ENCODE results near the gene AMBRA1.

The AMBRA1 gene

DNA sequence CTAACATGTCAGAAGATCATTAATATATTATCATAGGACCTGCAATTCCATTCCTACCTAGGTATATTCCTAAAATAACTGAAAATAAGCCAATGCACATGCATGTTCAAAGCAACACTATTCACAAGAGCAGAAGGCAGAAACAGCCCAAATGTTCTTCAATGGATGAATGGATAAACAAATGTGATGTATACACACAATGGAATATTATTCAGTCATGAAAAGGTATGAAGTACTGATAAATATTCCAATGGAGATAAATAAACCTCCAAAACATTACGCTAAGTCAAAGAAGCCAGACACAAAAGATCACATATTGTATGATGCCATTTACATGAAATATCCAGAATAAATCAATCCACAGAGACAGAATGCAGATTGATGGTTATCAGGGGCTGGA is 16.8 kb downstream of the AMBRA1 start:
- TF ChIP-seq, protein P1, sequence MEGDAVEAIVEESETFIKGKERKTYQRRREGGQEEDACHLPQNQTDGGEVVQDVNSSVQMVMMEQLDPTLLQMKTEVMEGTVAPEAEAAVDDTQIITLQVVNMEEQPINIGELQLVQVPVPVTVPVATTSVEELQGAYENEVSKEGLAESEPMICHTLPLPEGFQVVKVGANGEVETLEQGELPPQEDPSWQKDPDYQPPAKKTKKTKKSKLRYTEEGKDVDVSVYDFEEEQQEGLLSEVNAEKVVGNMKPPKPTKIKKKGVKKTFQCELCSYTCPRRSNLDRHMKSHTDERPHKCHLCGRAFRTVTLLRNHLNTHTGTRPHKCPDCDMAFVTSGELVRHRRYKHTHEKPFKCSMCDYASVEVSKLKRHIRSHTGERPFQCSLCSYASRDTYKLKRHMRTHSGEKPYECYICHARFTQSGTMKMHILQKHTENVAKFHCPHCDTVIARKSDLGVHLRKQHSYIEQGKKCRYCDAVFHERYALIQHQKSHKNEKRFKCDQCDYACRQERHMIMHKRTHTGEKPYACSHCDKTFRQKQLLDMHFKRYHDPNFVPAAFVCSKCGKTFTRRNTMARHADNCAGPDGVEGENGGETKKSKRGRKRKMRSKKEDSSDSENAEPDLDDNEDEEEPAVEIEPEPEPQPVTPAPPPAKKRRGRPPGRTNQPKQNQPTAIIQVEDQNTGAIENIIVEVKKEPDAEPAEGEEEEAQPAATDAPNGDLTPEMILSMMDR (IDR thresholded peaks at IDR 0.05; ENCODE audit: low read length, missing control alignments): no peak

DNA sequence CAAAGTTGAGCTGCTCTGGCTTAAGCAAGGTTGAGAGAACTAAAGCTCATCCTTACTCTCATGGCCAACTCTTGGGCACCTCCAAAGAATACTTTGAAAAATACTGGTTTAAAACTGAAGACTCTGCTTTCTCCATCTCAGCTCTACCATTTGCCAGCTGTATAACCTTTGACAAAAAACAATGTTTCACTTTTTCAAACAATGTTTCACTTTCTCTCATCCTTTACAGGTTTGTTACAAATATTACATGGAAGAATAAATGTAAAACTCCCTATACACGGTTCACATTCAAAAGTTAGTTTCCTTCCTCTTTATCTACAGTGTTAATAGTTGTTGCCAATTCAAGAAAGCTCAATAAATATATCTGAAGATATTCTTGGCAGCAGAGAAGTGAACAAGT is 19.2 kb downstream of the AMBRA1 start:
- TF ChIP-seq, protein P1 (IDR thresholded peaks at IDR 0.05; ENCODE audit: low read length, missing control alignments): no peak
- DNase-seq (ENCODE audit: low read depth): no peak

More for the DNA sequence above, 16.8 kb downstream of the AMBRA1 start:
- no peak overlapping the region for H3K4me3 ChIP-seq (replicated peaks; ENCODE audit: low read depth, low read length)
- no peak for DNase-seq (ENCODE audit: low read depth)

DNA sequence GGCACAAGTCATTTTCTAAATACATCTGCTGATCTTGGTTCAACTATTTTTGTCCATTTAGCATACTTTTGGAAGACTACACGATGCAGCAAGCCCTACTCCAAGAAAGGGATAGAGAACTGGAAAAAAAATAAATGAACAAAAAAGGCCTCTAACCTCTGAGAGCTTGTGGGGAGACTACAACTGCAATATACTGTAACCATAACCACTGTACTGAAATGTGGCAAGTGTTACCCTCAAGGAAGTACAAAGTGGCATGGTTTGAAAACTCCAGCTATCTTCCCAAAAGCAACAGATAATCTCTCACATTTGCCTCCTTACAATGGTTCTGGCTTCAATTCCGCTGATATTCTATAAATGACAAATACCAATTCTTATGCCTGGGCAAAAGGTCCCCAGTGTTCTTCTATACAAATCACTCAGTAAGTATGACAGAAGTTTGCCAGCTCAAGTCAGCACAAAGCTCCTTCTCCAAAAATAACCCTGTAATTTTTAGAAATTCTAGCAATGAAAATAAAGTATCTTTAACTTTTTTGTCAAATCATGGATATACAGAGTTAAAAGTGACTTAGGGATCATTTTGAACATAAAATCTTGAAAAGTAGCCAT is 22.9 kb downstream of the AMBRA1 start:
- TF ChIP-seq, protein P1 (IDR thresholded peaks at IDR 0.05; ENCODE audit: low read length, missing control alignments): no peak
- H3K4me3 ChIP-seq (replicated peaks; ENCODE audit: low read depth, low read length): no peak overlapping the region
- DNase-seq (ENCODE audit: low read depth): no peak

More for the DNA sequence above, 19.2 kb downstream of the AMBRA1 start:
- H3K4me3 ChIP-seq (replicated peaks; ENCODE audit: low read depth, low read length): no peak overlapping the region

GRCh38 chr11:46565232-46565840 is 28.5 kb downstream of the AMBRA1 start:
- H3K4me3 ChIP-seq (replicated peaks; ENCODE audit: low read depth, low read length): no peak overlapping the region
- DNase-seq (ENCODE audit: low read depth): no peak
- TF ChIP-seq, protein P1 (IDR thresholded peaks at IDR 0.05; ENCODE audit: low read length, missing control alignments): no peak

- TF ChIP-seq, protein P1 (IDR thresholded peaks at IDR 0.05; ENCODE audit: low read length, missing control alignments): no peak
- DNase-seq (ENCODE audit: low read depth): no peak
- H3K4me3 ChIP-seq (replicated peaks; ENCODE audit: low read depth, low read length): no peak overlapping the region
Measured at GRCh38 chr11:46564459-46564858, 29.4 kb downstream of the AMBRA1 start.

DNA sequence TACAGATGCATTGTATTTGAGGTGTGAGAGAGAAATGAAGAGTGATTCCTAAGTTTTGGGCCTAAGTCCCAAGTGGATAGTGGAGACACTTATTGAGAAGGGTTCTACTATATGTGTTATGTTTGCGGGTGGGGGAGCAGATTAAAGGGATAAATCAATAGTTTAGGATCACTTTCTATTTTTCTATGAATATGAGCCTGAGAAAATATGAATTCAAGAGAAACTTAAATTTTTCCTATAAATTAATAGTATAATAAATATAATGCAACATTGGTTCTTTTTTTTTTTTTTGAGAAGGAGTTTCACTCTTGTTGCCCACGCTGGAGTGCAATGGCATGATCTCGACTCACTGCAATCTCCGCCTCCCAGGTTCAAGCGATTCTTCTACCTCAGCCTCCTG is 31.3 kb downstream of the AMBRA1 start:
- DNase-seq (ENCODE audit: low read depth): no peak
- TF ChIP-seq, protein P1 (IDR thresholded peaks at IDR 0.05; ENCODE audit: low read length, missing control alignments): no peak
- no peak overlapping the region for H3K4me3 ChIP-seq (replicated peaks; ENCODE audit: low read depth, low read length)

Measured in fibroblast of pulmonary artery (primary cell).